Liver (tissue), 3 donors: ENCODE measurements around the gene MAPK11.

Experiments
- ATF3 ChIP-seq: IDR thresholded peaks from 2 replicates; pipeline ENCODE4 v1.6.1; 2016; ENCODE audit warnings: antibody characterized with exemption
- GABPA ChIP-seq, 2 donors: IDR thresholded peaks in 1 of 2; conservative IDR thresholded peaks in 1 of 2; 2 replicates each; pipeline ENCODE4 v1.6.1; 2016; ENCODE audit warnings: antibody characterized with exemption in 2 of 2, mild to moderate bottlenecking in 1 of 2, moderate library complexity in 1 of 2
- MAX ChIP-seq: IDR thresholded peaks from 2 replicates; pipeline ENCODE4 v1.6.1; 2016; ENCODE audit warnings: antibody characterized with exemption
- TF ChIP-seq, protein P1 (sequence below): fragments of 150-350 bp; IDR thresholded peaks from 2 replicates; pipeline ENCODE4 v1.5.1; 2017; ENCODE audit warnings: improper control_type of control experiment, low read depth, low read length; ENCODE audit not compliant: missing input control
- donor health status: healthy.
- donor health status: healthy.

DNA sequence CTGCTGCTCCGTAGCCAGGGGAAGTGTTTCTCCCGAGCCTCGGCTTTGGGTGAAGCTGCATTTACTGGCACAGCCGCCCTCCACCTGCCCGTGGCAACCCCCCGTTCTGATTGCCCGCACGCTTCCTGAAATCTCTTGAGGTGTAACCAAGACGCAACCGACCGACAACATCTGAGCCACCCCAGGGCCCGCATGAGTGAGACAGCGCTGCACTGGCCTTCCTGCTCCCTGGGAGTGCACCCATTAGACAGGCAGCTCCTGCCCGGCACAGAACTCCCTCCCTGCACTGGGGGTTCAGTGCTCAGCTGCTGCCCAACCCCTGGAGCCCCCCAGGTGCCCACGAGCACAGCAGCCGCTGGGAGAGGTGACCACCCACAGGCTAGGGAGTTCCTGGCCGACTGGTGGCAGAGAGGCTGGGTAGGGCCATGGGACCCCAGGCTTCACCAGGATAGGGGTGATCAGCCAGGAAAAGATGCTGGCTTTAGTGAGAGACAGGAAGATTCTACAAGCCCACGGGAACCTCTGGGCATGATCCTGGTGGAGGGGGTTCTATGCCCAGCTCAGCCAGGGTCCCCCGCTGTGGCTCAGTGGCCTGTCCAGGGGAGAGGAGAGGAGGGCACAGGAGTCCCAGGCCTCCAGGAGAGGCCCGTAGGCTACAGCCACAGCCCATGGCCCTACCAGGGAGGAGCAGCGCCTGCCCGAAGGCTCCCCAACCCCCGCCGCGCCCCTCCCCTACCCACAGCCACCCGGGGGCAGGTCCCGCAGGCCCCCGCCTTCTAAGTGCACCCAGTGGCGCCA is 22.7 kb upstream of the MAPK11 start:
- TF ChIP-seq, protein P1, sequence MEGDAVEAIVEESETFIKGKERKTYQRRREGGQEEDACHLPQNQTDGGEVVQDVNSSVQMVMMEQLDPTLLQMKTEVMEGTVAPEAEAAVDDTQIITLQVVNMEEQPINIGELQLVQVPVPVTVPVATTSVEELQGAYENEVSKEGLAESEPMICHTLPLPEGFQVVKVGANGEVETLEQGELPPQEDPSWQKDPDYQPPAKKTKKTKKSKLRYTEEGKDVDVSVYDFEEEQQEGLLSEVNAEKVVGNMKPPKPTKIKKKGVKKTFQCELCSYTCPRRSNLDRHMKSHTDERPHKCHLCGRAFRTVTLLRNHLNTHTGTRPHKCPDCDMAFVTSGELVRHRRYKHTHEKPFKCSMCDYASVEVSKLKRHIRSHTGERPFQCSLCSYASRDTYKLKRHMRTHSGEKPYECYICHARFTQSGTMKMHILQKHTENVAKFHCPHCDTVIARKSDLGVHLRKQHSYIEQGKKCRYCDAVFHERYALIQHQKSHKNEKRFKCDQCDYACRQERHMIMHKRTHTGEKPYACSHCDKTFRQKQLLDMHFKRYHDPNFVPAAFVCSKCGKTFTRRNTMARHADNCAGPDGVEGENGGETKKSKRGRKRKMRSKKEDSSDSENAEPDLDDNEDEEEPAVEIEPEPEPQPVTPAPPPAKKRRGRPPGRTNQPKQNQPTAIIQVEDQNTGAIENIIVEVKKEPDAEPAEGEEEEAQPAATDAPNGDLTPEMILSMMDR, result no peak
- TF ChIP-seq GABPA (IDR thresholded peaks at IDR 0.05 in 1 of 2, conservative IDR thresholded peaks at IDR 0.05 in 1 of 2) (no peak), ATF3 (no peak), MAX (no peak)
